HG03521 (cell line): ENCODE measurements around the gene OSBPL3.
A peak's percentile ranks its signal among the peaks of the same experiment; 100 is the strongest.
"Not testable (repeated sequence)": the region's sequence is repeated elsewhere in the genome, so short reads cannot be mapped to it uniquely, and the experiment has no call there.

Experiments
- ATAC-seq: cut with Tn5 transposase; IDR thresholded peaks from one replicate; pipeline ENCODE4 v1.9.1; 2021; ENCODE audit warnings: mild to moderate bottlenecking, moderate library complexity; ENCODE audit not compliant: unreplicated experiment

Gene OSBPL3

GRCh38 chr7:24922099-24922773, 57.7 kb downstream of the OSBPL3 start:
- no peak for ATAC-seq

- ATAC-seq: no peak
These were observed 58.7 kb downstream of the OSBPL3 start for GRCh38 chr7:24921362-24921679.

GRCh38 chr7:24920451-24921361, 59.3 kb downstream of the OSBPL3 start:
- ATAC-seq: no peak

- peak; percentile 55 for ATAC-seq
These were observed 62.3 kb downstream of the OSBPL3 start for GRCh38 chr7:24917510-24918239.

- no peak for ATAC-seq
These were observed 63.4 kb downstream of the OSBPL3 start for GRCh38 chr7:24916463-24917040.

GRCh38 chr7:24914465-24914859, 65.5 kb downstream of the OSBPL3 start:
- no peak for ATAC-seq

- ATAC-seq: no peak
These were observed 66.0 kb downstream of the OSBPL3 start for GRCh38 chr7:24913801-24914464.

- ATAC-seq: no peak
These were observed 67.0 kb downstream of the OSBPL3 start for GRCh38 chr7:24912874-24913514.

- ATAC-seq: no peak
These were observed 67.6 kb downstream of the OSBPL3 start for GRCh38 chr7:24912424-24912823.

GRCh38 chr7:24911213-24911603, 68.8 kb downstream of the OSBPL3 start:
- ATAC-seq: no peak

GRCh38 chr7:24910551-24911212, 69.3 kb downstream of the OSBPL3 start:
- no peak for ATAC-seq

GRCh38 chr7:24908727-24909126, 71.3 kb downstream of the OSBPL3 start:
- no peak for ATAC-seq

GRCh38 chr7:24908166-24908565, 71.8 kb downstream of the OSBPL3 start:
- ATAC-seq: no peak

GRCh38 chr7:24907311-24907886, 72.6 kb downstream of the OSBPL3 start:
- no peak for ATAC-seq

- ATAC-seq: no peak
These were observed 73.8 kb downstream of the OSBPL3 start for GRCh38 chr7:24905996-24906770.

GRCh38 chr7:24903992-24904391, 76.0 kb downstream of the OSBPL3 start:
- ATAC-seq: not testable (repeated sequence)

GRCh38 chr7:24903559-24903958, 76.4 kb downstream of the OSBPL3 start:
- ATAC-seq: no peak

GRCh38 chr7:24902931-24903330, 77.0 kb downstream of the OSBPL3 start:
- ATAC-seq: no peak

- no peak for ATAC-seq
These were observed 77.7 kb downstream of the OSBPL3 start for GRCh38 chr7:24902276-24902675.
